Measurements from ENCODE around the gene SETD7.

Gene SETD7

DNA sequence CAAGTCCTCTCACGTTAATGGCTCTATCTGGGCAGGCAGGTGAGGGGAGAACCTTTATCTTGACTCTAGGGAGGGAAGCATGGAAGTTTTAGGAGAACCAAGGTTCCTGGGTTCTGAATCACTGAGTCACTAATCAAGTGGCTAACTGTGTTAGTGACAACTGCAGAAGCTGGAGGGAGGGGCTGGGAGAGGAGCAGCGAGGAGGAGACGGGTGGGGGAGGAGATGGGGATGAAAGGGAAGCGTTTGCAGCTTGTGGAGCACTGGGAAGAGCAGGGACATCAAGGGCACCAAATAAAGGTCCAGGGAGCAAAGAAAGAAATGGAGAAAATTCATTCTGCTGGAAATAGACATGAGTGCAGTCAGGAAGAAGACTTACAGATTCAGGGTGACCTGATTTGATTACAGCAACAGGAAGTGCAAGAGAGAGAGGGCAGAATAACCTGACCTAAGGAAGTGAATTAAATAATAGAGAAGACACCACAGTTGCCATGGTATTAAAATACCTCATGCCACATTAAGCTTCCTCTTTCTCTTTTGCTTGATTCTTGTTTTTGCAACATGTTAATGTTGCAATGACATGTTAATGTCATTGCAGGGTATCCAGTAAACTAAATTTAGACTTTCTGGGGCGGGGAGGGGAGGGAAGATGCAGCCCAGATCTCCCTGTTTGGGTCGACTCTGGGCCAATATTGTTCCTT lies 4.5 kb upstream of the SETD7 start:
- Histone ChIP-seq H2AFZ (ENCODE audit: low read length) (peak overlapping the region; percentile 48; the same call in 1 of the 2 replicates), H3F3A (ENCODE audit: insufficient read depth, low read length) (no peaks in the 10 kb centered on the region), H3K9me2 (ENCODE audit: low read depth, low read length) (no peaks in the 10 kb centered on the region), H3K9ac (ENCODE audit: low read length) (peak overlapping the region; percentile 23; the same call in 1 of the 2 replicates), H3K9me3 (ENCODE audit: low read length) (no peaks in the 10 kb centered on the region), H3K36me3 (ENCODE audit: insufficient read depth, low read length) (no peaks in the 10 kb centered on the region), H3K4me1 (ENCODE audit: insufficient read depth, low read length, severe bottlenecking) (peaks cover 33% of the 10 kb centered on the region), H3K27me3 (ENCODE audit: insufficient read depth, low read length) (no peaks in the 10 kb centered on the region), H3K79me2 (ENCODE audit: insufficient read depth, low read length) (no peaks in the 10 kb centered on the region), H3K4me3 (ENCODE audit: low read depth, low read length, poor library complexity, severe bottlenecking) (peak overlapping the region; percentile 42), H4K20me1 (ENCODE audit: insufficient read depth, low read length) (no peaks in the 10 kb centered on the region), H3K27ac (ENCODE audit: low read depth, low read length, poor library complexity, severe bottlenecking) (peak overlapping the region; percentile 60), H3K4me2 (ENCODE audit: low read length) (peak overlapping the region; percentile 62)
- TF ChIP-seq, protein P1, sequence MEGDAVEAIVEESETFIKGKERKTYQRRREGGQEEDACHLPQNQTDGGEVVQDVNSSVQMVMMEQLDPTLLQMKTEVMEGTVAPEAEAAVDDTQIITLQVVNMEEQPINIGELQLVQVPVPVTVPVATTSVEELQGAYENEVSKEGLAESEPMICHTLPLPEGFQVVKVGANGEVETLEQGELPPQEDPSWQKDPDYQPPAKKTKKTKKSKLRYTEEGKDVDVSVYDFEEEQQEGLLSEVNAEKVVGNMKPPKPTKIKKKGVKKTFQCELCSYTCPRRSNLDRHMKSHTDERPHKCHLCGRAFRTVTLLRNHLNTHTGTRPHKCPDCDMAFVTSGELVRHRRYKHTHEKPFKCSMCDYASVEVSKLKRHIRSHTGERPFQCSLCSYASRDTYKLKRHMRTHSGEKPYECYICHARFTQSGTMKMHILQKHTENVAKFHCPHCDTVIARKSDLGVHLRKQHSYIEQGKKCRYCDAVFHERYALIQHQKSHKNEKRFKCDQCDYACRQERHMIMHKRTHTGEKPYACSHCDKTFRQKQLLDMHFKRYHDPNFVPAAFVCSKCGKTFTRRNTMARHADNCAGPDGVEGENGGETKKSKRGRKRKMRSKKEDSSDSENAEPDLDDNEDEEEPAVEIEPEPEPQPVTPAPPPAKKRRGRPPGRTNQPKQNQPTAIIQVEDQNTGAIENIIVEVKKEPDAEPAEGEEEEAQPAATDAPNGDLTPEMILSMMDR (IDR thresholded peaks at IDR 0.05; ENCODE audit: low read length): no peak
- no peak for TF ChIP-seq EZH2 (IDR thresholded peaks at IDR 0.05; ENCODE audit: borderline replicate concordance, low read length)

DNA sequence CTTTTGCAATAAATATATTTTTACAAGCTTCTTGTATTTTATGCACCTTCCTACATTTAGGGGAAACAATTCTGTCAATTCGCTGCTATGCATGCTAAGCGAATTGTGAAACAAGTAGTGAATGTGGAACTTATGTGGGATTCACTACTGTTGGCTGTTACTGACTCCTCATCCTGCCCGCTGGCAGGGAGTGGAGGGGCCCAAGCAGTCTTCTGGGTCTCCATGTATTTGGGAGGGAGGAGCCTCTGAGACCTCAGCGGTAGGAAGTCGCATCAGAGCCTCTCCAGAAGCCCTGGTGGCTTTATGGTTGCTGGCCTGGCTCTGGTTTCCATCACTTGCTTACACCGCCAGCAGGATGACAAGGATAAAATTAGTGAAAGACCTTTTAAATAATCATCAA lies 3.7 kb upstream of the SETD7 start:
- Histone ChIP-seq H3K79me2 (ENCODE audit: insufficient read depth, low read length) (peaks cover 4% of the 10 kb centered on the region), H3K9ac (ENCODE audit: low read length) (no peak overlapping the region), H3K36me3 (ENCODE audit: insufficient read depth, low read length) (no peaks in the 10 kb centered on the region), H3K9me2 (ENCODE audit: low read depth, low read length) (no peaks in the 10 kb centered on the region), H3K27ac (ENCODE audit: low read depth, low read length, poor library complexity, severe bottlenecking) (no peak overlapping the region), H3K27me3 (ENCODE audit: insufficient read depth, low read length) (no peaks in the 10 kb centered on the region), H2AFZ (ENCODE audit: low read length) (no peak overlapping the region), H3F3A (ENCODE audit: insufficient read depth, low read length) (no peaks in the 10 kb centered on the region), H3K4me1 (ENCODE audit: insufficient read depth, low read length, severe bottlenecking) (peaks cover 34% of the 10 kb centered on the region), H3K4me3 (ENCODE audit: low read depth, low read length, poor library complexity, severe bottlenecking) (no peak overlapping the region), H4K20me1 (ENCODE audit: insufficient read depth, low read length) (no peaks in the 10 kb centered on the region), H3K9me3 (ENCODE audit: low read length) (no peaks in the 10 kb centered on the region), H3K4me2 (ENCODE audit: low read length) (no peak overlapping the region)
- TF ChIP-seq, protein P1 (IDR thresholded peaks at IDR 0.05; ENCODE audit: low read length): no peak
- TF ChIP-seq EZH2 (IDR thresholded peaks at IDR 0.05; ENCODE audit: borderline replicate concordance, low read length): no peak

DNA sequence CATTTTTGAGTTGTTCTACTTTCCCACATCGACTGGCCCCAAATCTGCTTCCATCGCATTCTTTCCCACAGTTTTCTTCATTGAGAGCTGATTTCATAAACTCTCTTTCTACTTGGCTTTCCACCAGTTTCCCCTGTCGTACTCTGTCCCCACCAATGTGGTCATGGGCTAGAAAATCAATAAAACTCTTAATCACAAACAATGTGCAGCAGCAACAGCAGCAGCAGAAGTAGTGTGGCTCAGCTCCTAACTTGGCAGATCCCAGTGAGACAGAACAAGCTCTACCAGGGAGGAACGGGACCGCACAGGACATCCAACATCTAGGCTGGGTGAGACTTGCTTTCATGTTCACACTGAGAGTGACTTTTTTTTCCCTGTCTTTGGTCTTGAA lies 3.1 kb upstream of the SETD7 start:
- Histone ChIP-seq H3K9ac (ENCODE audit: low read length) (no peak overlapping the region), H3K4me1 (ENCODE audit: insufficient read depth, low read length, severe bottlenecking) (peaks cover 40% of the 10 kb centered on the region), H3K27ac (ENCODE audit: low read depth, low read length, poor library complexity, severe bottlenecking) (no peak overlapping the region), H3K27me3 (ENCODE audit: insufficient read depth, low read length) (no peaks in the 10 kb centered on the region), H3F3A (ENCODE audit: insufficient read depth, low read length) (no peaks in the 10 kb centered on the region), H3K9me2 (ENCODE audit: low read depth, low read length) (no peaks in the 10 kb centered on the region), H3K9me3 (ENCODE audit: low read length) (no peaks in the 10 kb centered on the region), H3K4me2 (ENCODE audit: low read length) (no peak overlapping the region), H2AFZ (ENCODE audit: low read length) (no peak overlapping the region), H3K36me3 (ENCODE audit: insufficient read depth, low read length) (no peaks in the 10 kb centered on the region), H3K4me3 (ENCODE audit: low read depth, low read length, poor library complexity, severe bottlenecking) (no peak overlapping the region), H3K79me2 (ENCODE audit: insufficient read depth, low read length) (peaks cover 10% of the 10 kb centered on the region), H4K20me1 (ENCODE audit: insufficient read depth, low read length) (no peaks in the 10 kb centered on the region)
- TF ChIP-seq, protein P1 (IDR thresholded peaks at IDR 0.05; ENCODE audit: low read length): no peak
- no peak for TF ChIP-seq EZH2 (IDR thresholded peaks at IDR 0.05; ENCODE audit: borderline replicate concordance, low read length)

Measured in OCI-LY1 (cell line).